GM19025 (cell line): ENCODE data around the gene ITPRIPL2.

Source experiments
- ATAC-seq: cut with Tn5 transposase; IDR thresholded peaks from one replicate; pipeline ENCODE4 v1.9.1; 2021; ENCODE audit warnings: mild to moderate bottlenecking, low read depth, moderate library complexity; ENCODE audit not compliant: unreplicated experiment

Gene ITPRIPL2

GRCh38 chr16:19092653-19093410, 20.9 kb upstream of the ITPRIPL2 start:
- no peak for ATAC-seq

DNA sequence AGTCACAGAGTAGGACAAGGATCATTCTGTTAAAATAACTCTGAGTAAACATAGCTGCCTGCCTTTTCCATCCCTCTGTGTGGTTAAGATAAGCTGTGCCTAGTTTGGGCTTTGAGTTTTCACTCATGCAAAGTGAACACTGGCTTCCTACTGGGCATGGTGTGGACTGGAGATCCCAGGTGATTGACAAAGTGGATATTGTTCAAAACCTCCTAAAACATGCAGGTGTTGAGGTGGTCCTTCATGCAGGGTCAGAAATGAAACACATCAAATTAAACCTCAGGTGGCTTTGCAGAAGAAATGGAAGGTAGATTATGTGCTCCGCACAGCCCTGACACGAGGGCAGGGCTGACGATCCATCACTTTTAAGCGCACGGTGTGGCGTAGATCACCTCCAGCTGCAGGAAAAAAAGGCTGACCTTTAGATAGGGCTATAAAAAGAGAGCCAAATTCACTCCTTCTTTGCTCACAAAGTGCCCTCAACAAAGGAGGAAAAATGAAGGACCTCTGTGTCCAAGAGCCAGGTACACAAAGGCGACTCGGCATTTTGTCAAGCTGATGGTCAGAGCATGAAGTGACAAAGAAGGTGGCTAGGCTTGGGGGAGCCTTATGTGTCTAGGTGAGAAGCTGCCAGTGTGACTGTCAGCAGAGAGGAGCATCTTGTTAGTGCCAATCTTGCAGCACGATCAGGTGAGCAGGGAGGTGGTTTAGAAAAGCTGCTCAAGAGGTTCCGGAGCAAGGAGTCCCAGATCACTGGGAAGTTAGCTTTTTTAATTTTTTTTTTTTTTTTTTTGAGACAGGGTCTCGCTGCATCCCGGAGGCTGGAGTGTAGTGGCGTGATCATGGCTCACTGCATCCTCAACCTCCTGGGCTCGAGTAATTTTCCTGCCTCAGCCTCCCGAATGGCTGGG, 19.9 kb upstream of the ITPRIPL2 start:
- no peak for ATAC-seq

DNA sequence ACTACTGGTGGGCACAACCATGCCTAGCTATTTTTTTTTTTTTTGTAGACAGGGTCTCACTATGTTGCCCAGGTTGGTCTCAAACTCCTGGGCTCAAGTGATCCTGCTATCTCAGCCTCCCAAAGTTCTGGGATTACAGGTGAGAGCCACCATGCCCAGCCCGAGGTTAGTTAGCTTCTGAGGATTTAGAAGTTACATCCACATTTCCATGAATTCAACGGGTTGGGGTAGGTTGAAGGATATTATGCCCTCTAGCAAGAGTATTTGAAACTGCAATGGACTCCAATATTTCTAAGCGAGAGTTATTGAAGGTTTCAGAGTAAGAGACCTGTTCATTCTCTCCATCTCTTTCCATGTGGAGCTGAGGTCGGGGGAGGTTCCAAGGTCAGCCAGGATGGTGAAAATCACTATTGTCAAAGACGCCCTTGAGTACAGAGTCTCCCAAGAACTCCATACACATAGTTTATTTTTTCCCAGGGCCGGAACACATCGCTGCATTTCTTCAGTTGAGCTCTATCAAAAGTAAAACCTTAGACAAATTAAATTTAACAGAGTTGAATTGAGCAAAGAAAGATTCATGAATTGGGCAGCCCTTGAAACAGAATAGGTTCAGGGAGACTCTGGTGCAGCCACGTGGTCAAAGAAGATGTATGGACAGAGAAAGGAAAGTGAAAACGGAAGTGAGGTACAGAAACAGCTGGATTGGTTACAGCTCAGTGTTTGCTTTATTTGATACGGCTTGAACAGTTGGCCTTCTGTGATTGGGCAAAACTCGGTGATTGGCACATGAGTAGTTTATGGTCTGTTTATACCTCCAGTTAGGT, 19.0 kb upstream of the ITPRIPL2 start:
- ATAC-seq, result no peak

DNA sequence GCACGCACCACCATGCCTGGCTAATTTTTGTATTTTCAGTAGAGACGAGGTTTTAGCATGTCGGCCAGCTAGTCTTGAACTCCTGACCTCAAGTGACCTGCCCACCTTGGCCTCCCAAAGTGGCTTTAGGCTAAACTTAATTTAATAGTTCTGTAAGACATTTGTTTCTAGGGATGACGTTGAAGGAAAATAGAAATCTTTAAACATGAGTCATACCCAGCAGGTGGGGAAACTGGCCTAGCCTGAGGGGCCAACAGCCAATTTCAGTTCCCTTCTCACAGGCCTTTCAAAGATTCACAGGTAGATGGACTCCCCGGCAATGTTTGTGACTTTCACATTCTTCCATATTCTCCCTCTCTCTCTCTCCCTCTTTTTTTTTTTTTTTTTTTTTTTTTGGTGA, 18.1 kb upstream of the ITPRIPL2 start:
- ATAC-seq, result no peak

DNA sequence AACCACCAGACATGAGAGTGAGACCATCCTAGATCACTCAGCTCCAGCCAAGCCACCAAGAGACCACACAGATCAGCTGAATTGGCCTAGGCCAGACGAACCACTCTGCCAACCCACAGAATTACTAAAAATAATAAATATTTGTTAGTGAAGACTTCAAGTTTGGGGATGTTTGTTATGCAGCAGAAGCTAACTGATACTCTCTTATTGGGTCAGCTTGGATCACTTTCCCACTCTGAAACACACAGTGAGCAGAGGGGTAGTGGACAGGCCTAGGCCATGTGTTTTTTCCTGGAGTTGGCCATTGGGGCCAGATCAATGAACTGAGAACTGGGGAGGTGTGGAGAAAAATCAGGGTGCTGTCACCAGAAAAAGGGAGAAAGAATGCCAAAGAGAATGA, 15.6 kb upstream of the ITPRIPL2 start:
- ATAC-seq, result no peak

- no peak for ATAC-seq
Measured at GRCh38 chr16:19102187-19102872, 11.4 kb upstream of the ITPRIPL2 start.

- ATAC-seq, result no peak
Measured at GRCh38 chr16:19104607-19105006, 9.2 kb upstream of the ITPRIPL2 start.

DNA sequence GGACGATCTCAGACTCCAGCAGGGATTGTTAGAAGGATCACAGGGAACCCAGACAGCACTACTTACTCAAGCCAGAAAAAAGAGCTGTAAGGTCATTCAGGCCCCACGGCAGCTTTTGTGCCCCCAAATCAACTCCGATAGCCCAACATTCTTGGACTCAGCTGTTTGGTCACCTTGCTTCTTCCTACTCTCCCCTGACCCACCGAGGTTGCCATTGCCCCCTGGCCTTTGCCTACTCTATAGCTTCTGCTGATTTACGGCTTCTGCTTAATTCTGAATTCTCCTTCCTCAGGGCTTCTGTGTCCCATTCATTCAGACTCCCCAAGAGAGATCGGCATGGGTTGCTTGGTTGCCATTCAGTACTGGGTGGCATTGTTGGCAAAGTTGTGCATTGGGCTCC, 8.6 kb upstream of the ITPRIPL2 start:
- ATAC-seq, result no peak

GRCh38 chr16:19105891-19106624, 7.7 kb upstream of the ITPRIPL2 start:
- ATAC-seq, result no peak

DNA sequence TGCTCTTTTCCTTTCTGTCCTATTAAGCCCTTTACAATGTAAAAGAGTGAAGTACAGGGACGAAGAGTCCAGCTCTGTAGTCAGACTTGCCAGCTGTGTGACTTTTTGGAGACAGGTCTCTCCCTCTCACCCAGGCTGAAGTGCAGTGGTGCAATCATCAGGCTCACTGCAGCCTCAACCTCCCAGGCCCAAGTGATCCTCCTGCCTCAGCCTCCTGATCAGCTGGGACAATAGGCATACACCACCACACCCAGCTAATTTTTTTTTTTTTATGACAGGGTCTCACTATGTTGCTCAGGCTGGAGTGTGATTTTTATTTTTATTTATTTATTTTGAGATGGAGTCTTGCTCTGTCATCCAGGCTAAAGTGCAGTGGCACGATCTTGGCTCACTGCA, 7.1 kb upstream of the ITPRIPL2 start:
- no peak for ATAC-seq

- ATAC-seq, result no peak
Measured at GRCh38 chr16:19108409-19109287, 5.1 kb upstream of the ITPRIPL2 start.

GRCh38 chr16:19109288-19109664, 4.5 kb upstream of the ITPRIPL2 start:
- no peak for ATAC-seq

GRCh38 chr16:19110537-19111360, 3.0 kb upstream of the ITPRIPL2 start:
- ATAC-seq, result no peak

DNA sequence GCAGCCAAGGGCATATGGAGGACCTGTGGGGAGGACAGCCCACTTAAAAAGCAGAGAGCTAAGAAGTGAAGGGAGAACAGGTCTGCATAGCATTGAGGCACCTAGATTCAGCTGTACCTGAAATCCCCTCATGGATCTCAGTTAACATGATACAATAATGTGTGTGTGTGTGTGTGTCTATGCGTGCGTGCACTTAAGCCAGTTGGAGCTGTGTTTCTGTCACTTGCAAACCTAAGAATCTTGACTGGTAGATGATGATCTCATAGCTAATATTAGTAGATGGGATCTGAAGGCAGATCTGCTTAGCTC, 1.7 kb upstream of the ITPRIPL2 start:
- ATAC-seq, result no peak

GRCh38 chr16:19114359-19115147, 789 bp downstream of the ITPRIPL2 start:
- ATAC-seq, result no peak

DNA sequence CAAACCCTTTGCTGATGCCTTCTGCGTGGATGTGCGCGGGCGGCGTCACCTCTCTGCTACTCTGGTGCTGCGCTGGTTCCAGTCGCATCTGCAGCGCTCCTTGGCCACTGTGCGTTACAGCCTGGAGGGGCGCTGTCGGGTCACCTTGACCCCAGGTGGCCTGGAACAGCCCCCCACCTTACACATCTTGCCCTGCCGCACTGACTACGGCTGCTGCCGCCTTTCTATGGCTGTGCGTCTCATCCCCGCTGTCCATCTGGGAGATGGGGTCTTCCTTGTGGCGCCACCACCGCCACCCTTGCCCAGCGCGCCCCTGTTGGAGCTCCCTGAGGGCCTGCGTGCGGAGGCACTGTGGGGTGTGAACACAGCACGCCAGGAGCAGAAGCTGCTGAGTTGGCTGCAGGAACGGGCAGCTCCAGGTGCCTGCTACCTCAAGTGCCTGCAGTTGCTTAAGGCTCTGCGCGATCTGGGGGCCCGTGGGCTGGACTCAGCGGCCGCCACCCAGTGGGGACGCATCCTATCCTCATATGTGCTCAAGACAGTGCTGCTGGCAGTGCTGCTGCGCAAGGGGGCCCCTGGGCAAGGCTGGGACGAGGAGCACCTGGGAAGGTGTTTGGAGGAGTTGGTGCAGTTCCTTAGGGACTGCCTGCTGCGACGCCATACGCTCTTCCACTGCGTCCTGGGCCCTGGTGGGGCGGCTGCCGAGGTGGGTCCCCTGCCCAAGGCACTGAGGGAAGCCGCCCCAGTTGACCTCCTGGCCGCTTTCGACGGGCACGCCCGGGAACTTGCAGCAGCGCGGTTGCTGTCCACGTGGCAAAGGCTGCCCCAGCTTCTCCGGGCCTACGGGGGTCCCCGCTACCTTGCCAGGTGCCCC, 1.6 kb downstream of the ITPRIPL2 start:
- no peak for ATAC-seq
